Astrocyte of the spinal cord (primary cell): ENCODE results near the gene ATAD3C.
"Not testable (repeated sequence)": the region's sequence is repeated elsewhere in the genome, so short reads cannot be mapped to it uniquely, and the experiment has no call there.

Experiments
- DNase-seq: peaks from one replicate; pipeline ENCODE4 v3.0.0; 2011; ENCODE audit warnings: low read depth, low spot score
- H3K4me3 ChIP-seq: 2 replicates; pipeline ENCODE4 v1.5.1; 2011; ENCODE audit warnings: low read depth, mild to moderate bottlenecking, low read length, moderate library complexity
- CTCF ChIP-seq: IDR thresholded peaks from 2 replicates; pipeline ENCODE4 v1.5.1; 2012; ENCODE audit warnings: low read depth, mild to moderate bottlenecking, low read length, inconsistent platforms
- in situ Hi-C: cut with HindIII; loops from 2 replicates; pipeline ENCODE4 v1.10.0; 2017; ENCODE audit warnings: low sequenced_read_pairs

The ATAD3C gene

GRCh38 chr1:1471389-1472052 lies 22.0 kb downstream of the ATAD3C start, which contains the start of gene ATAD3B:
Gene ATAD3B, plus strand, starts transcription at chr1:1471765. Its CDS starts 120 bp downstream, at chr1:1471885.
- TF ChIP-seq CTCF: no peak
- H3K4me3 ChIP-seq: peak within 1 kb of the TSS; percentile 65
- in situ Hi-C loops: no loop called here
- peak; percentile 91 for DNase-seq

- DNase-seq: peak; percentile 1
- peak overlapping the region; percentile 54 for H3K4me3 ChIP-seq
- in situ Hi-C loops: not testable (repeated sequence)
These were observed 22.8 kb downstream of the ATAD3C start for GRCh38 chr1:1472053-1472876.

GRCh38 chr1:1476011-1476410 lies 26.5 kb downstream of the ATAD3C start:
- H3K4me3 ChIP-seq, in situ Hi-C loops, DNase-seq: not testable (repeated sequence)

GRCh38 chr1:1477206-1477605 lies 27.7 kb downstream of the ATAD3C start:
- no peak for TF ChIP-seq CTCF
- in situ Hi-C loops: no loop called here
- no peak for DNase-seq

GRCh38 chr1:1479547-1480487 lies 30.3 kb downstream of the ATAD3C start:
- no peak for DNase-seq
- no peak for TF ChIP-seq CTCF
- in situ Hi-C loops: no loop called here
- no peak overlapping the region for H3K4me3 ChIP-seq

More at GRCh38 chr1:1477206-1477605, 27.7 kb downstream of the ATAD3C start:
- H3K4me3 ChIP-seq: no peak overlapping the region

GRCh38 chr1:1480488-1480867 lies 31.0 kb downstream of the ATAD3C start:
- H3K4me3 ChIP-seq, in situ Hi-C loops, DNase-seq: not testable (repeated sequence)

- H3K4me3 ChIP-seq, in situ Hi-C loops, DNase-seq: not testable (repeated sequence)
These were observed 32.3 kb downstream of the ATAD3C start for GRCh38 chr1:1481811-1482210.

- TF ChIP-seq CTCF: no peak
- in situ Hi-C loops: no loop called here
- H3K4me3 ChIP-seq: no peak overlapping the region
- no peak for DNase-seq
These were observed 33.4 kb downstream of the ATAD3C start for GRCh38 chr1:1482856-1483255.
